Measurements from ENCODE around the gene PDE4B.

DNA sequence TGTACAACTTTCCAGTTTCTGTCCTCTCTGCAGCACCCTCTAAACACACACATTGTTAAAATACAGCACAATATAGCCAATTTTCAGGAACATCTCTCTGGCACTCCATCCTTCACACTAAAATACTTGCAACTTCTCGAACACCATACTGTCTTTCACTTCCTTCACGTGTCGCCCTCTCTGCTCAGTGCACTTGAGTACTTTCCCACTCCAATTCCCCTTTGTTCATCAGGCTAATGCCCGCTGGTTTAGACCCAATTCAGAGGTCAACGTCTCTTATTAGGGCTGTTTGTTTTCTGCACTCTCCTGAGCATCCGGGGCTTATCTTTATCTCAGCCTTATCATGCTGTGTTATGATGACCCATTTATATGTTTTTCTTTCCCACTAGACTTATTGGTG, 503.1 kb downstream of the PDE4B start:
- TF ChIP-seq, protein P1, sequence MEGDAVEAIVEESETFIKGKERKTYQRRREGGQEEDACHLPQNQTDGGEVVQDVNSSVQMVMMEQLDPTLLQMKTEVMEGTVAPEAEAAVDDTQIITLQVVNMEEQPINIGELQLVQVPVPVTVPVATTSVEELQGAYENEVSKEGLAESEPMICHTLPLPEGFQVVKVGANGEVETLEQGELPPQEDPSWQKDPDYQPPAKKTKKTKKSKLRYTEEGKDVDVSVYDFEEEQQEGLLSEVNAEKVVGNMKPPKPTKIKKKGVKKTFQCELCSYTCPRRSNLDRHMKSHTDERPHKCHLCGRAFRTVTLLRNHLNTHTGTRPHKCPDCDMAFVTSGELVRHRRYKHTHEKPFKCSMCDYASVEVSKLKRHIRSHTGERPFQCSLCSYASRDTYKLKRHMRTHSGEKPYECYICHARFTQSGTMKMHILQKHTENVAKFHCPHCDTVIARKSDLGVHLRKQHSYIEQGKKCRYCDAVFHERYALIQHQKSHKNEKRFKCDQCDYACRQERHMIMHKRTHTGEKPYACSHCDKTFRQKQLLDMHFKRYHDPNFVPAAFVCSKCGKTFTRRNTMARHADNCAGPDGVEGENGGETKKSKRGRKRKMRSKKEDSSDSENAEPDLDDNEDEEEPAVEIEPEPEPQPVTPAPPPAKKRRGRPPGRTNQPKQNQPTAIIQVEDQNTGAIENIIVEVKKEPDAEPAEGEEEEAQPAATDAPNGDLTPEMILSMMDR (optimal IDR thresholded peaks at IDR 0.05 in 1 of 3, IDR thresholded peaks at IDR 0.05 in 1 of 3, conservative IDR thresholded peaks at IDR 0.05 in 1 of 3; ENCODE audit: extremely low read depth in 1 of 3, insufficient read depth in 2 of 3, low read length in 3 of 3) = no peak
- TF ChIP-seq EZH2 (IDR thresholded peaks at IDR 0.05; ENCODE audit: low read length) = no peak

All from keratinocyte (primary cell).